Fibroblast of peridontal ligament (primary cell): ENCODE results near the gene SPRR2F.
"Not testable (repeated sequence)": the region's sequence is repeated elsewhere in the genome, so short reads cannot be mapped to it uniquely, and the experiment has no call there.

Source experiments
- DNase-seq: peaks from one replicate; pipeline ENCODE4 v3.0.0-alpha.2; 2010; ENCODE audit errors: extremely low read depth

SPRR2F gene

GRCh38 chr1:153113416-153113815, at the start of gene SPRR2F:
SPRR2F (minus strand) TSS chr1:153113516; CDS start chr1:153112733, 783 bp downstream.
- DNase-seq = no peak

GRCh38 chr1:153155541-153155940, 42.2 kb upstream of the SPRR2F start:
- DNase-seq = no peak

GRCh38 chr1:153152481-153152880, 39.2 kb upstream of the SPRR2F start:
- DNase-seq = no peak

GRCh38 chr1:153150846-153151245, 37.5 kb upstream of the SPRR2F start, which contains the start of gene SPRR2G:
SPRR2G (minus strand) TSS chr1:153150890; CDS start chr1:153150110, 780 bp downstream.
- DNase-seq = no peak

- no peak for DNase-seq
These were observed 28.1 kb upstream of the SPRR2F start for GRCh38 chr1:153141377-153141776.

- no peak for DNase-seq
These were observed 27.2 kb upstream of the SPRR2F start for GRCh38 chr1:153140484-153140883.

DNA sequence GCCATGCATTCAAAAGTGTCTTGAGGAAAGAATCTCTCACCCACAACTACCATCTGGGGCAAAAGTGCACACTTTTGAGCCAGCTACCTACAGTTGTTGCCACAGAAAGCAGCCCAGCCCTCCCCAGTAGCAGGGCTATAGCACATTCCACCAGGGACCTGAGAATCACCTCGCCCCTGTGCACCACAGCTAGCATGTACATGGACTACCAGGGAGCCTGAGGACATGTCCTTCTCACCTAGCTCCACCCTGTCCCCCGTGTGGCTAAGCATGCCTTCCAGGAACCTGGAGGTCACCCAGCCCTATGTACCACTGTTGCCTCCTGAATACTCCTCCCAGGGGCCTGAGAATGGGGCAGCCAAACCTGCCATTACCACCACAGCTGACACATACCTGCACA, 20.4 kb upstream of the SPRR2F start:
- DNase-seq = no peak

- no peak for DNase-seq
These were observed 20.0 kb upstream of the SPRR2F start for GRCh38 chr1:153133267-153133666.

- DNase-seq = not testable (repeated sequence)
These were observed 15.4 kb upstream of the SPRR2F start for GRCh38 chr1:153128688-153129087.

DNA sequence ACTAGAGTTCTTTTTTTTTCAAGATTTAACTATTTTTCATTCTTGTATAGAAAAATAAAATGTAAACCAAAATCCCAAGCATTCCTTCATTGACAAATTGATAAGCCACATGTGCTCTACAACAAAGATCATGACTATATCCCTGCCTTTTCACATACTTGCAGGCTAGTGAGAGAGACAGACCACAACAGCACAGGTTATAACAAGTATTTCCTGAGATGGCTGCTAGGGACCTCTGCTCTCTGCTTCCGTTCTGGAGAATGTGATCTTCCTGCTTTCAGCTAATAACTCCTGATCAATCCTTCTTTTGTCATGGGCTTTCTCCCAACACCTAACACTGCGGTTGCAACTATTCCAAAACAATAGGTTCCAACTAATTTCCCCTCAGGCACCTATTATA, 14.0 kb upstream of the SPRR2F start:
- DNase-seq = no peak

DNA sequence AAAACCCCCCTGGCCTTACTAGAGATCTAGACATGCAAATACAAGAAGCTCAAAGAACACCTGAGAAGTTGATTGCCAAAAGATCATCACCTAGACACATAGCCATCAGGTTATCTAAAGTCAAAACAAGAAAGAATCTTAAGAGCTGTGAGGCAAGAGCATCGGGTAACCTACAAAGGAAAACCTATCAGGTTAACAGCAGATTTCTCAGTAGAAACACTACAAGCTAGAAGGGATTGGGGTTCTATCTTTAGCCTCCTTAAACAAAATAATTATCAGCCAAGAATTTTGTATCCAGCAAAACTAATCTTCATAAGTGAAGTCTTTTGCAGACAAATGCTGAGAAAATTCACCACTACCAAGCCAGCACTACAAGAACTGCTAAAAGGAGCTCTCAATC, 12.2 kb upstream of the SPRR2F start:
- no peak for DNase-seq

GRCh38 chr1:153123793-153124192, 10.5 kb upstream of the SPRR2F start:
- not testable (repeated sequence) for DNase-seq

- DNase-seq = no peak
These were observed 9.6 kb upstream of the SPRR2F start for GRCh38 chr1:153122831-153123421.

GRCh38 chr1:153120945-153121344, 7.6 kb upstream of the SPRR2F start:
- DNase-seq = no peak

- no peak for DNase-seq
These were observed 6.2 kb upstream of the SPRR2F start for GRCh38 chr1:153119491-153119971.

DNA sequence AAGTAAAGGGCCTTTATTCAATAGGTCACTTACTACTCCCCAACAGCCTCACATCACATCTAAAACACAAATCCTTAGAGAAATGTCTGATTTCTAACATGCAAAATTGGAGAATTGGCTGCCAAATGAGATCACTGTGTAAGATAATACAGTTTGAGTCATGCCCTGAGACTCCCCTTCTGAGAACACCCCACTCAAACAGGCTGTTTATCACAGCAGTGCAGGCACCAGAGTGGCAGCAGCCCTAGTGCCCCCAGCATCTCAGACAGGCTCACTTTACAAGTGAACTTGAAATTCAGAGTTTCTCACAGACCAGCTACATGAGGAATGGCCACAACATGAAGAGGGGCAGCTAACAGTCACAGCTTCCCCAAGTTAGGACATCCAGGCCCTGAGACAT, 1.9 kb upstream of the SPRR2F start:
- not testable (repeated sequence) for DNase-seq

- DNase-seq = not testable (repeated sequence)
These were observed 862 bp downstream of the SPRR2F start for GRCh38 chr1:153112454-153112853.

DNA sequence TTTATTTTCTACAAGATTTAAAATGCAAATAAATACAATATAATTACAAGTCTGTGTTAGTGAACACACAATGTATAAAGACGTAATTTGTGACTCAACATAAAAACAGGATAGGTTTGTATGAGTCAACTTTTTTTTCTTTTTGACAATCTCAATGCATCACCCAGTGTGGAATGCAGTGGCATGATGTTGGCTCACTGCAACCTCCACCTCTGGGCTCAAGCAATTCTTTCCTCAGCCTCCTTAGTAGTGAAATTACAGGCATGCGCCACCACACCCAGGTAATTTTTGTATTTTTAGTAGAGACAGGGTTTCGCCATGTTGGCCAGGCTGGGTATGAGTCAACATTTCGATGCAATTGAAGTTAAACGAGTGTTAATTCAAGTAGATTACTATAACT, 13.1 kb downstream of the SPRR2F start:
- peak; percentile 1 for DNase-seq

DNA sequence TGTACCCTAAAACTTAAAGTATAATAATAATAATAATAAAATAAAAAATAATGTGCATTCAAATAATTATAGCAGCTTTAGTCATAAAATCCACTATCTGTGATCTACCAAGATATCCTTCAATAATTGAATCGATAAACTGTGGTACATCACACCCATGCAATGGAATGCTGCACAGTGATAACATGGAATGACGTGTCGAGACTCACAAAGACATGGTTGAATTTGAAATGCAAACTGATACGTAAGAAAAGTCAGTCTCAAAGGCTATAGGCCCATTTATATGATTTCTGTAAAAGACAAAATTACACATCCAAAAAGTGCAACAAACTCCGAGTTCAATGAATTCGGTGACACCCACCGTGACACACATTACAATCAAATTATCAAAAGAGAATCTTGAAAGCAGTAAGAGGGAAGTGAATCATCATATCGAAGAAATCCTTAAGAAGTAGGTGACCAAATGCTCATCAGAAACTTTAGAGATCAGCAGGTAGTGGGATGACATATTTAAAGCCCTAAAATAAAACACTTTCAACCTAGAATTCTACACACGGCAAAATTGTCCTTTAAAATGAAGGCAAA, 13.8 kb downstream of the SPRR2F start:
- no peak for DNase-seq

GRCh38 chr1:153095764-153096163, 17.6 kb downstream of the SPRR2F start:
- no peak for DNase-seq

- DNase-seq = no peak
These were observed 18.9 kb downstream of the SPRR2F start, which contains the start of gene SPRR2E for GRCh38 chr1:153094426-153094825. SPRR2E (minus strand) TSS chr1:153094526; CDS start chr1:153093751, 775 bp downstream.

DNA sequence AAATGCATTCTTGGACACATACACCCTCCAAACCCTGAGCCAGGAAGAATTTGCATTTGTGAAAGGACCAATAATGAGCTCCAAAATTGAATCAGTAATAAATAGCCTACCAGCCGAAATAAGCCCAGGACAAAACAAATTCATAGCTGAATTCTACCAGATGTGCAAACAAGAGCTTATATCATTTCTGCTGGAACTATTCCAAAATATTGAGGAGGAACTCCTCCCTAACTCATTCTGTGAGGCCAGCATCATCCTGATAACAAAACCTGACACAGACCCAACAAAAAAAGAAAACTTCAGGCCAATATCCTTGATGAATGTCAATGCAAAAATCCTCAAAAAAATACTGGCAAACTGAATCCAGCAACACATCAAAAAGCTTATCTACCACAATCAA, 25.7 kb downstream of the SPRR2F start:
- no peak for DNase-seq

GRCh38 chr1:153081736-153082135, 31.6 kb downstream of the SPRR2F start:
- DNase-seq = no peak
